ENCODE measurements around the gene LIMA1. TPM values are rescaled to one million over a fixed set of nuclear protein-coding genes. Genes with fewer than 3 reads are reported as not detected.

Gene LIMA1
- total and polyA plus RNA-seq, 2 donors (not counting 1 experiment from before 2014, with no cell fraction given), result 1.3 to 2.1 TPM

DNA sequence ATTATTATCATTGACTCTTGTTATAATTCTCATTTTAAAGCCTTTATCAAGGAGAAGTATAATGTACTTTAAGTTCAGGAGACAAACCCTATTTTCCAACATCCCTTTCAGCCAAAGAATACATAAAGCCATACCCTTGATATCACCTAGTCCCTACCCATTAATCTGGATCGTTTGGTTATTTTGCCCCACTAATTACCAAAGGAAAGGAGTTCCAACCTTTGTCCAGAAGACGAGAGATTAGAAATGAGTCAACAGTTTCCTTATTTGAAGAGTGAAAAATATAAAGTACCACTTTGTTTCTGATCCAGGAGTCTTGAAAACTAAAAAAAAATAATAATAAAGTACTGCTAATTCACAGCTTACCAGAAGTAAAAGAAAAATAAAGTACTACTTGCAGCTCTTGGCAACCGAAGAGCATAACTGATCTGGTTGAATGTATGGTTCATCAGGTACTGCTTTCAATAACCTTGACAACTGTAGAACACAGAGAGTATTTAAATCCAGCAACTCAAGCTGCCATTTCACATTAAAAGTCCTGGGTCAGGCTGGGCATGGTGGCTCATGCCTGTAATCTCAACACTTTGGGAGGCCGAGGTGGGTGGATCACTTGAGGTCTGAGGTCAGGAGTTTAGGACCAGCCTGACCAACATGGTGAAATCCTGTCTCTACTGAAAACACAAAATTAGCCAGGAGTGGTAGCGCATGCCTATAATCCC is 33.7 kb downstream of the LIMA1 start:
- TF ChIP-seq EZH2 (IDR thresholded peaks at IDR 0.05; ENCODE audit: borderline replicate concordance, insufficient read depth, low read depth, low read length, poor library complexity, severe bottlenecking) (no peak), CTCF (IDR thresholded peaks at IDR 0.05) (no peak)
- H3K27ac ChIP-seq (ENCODE audit: low read length in 2 of 2), result no peak overlapping the region
- intact Hi-C loops (cut with micrococcal nuclease), result no loop called here
- H3K27me3 ChIP-seq (replicated peaks in 1 of 4; ENCODE audit: control extremely low read depth in 1 of 4, control insufficient read depth in 3 of 4, insufficient read depth in 4 of 4, low read length in 3 of 4), result no peaks in the 10 kb centered on the region
- H3K36me3 ChIP-seq (replicated peaks in 1 of 2; ENCODE audit: control extremely low read depth in 1 of 2, control insufficient read depth in 1 of 2, extremely low read depth in 1 of 2, insufficient read depth in 2 of 2, low read length in 1 of 2), result no peaks in the 10 kb centered on the region
- Mint-ChIP-seq H3K4me3 (no peak overlapping the region), H3K9me3 (ENCODE audit: insufficient read depth) (no peaks in the 10 kb centered on the region), H3K27me3 (peaks cover 3% of the 10 kb centered on the region), H3K4me1 (peaks cover 8% of the 10 kb centered on the region), H3K27ac (no peak overlapping the region)
- H4K20me1 ChIP-seq (ENCODE audit: control insufficient read depth, insufficient read depth, low read length, poor library complexity, severe bottlenecking), result no peaks in the 10 kb centered on the region
- no peak for ATAC-seq (ENCODE audit: low read depth)
- POLR2A ChIA-PET, result interaction anchor here (0.6 kb wide), 1 partner anchor 542 kb away, joined by 3 read pairs; no protein-coding TSS in a partner anchor
- no peak for DNase-seq
- no peak overlapping the region for H3K4me2 ChIP-seq (replicated peaks; ENCODE audit: low read depth, low read length, poor library complexity, severe bottlenecking)
- H2AFZ ChIP-seq (ENCODE audit: insufficient read depth, low read depth, low read length, poor library complexity, severe bottlenecking), result no peak overlapping the region
- no peaks in the 10 kb centered on the region for H3K9me3 ChIP-seq (ENCODE audit: control extremely low read depth in 1 of 3, control insufficient read depth in 2 of 3, insufficient read depth in 1 of 3, low read length in 2 of 3)
- CTCF ChIA-PET, result no interaction called here
- WGBS (ENCODE audit: insufficient coverage), result 96% methylated on average over 2 of the region's 5 CpGs
- H3K4me1 ChIP-seq (ENCODE audit: control insufficient read depth in 2 of 2, insufficient read depth in 2 of 2, low read length in 2 of 2), result peaks cover 8 to 12% of the 10 kb centered on the region in 2 donors
- no peak overlapping the region for H3K9ac ChIP-seq (ENCODE audit: low read length)
- H3K79me2 ChIP-seq (ENCODE audit: control insufficient read depth, insufficient read depth, low read length), result no peaks in the 10 kb centered on the region
- H3K4me3 ChIP-seq (ENCODE audit: control extremely low read depth in 1 of 5, extremely low read depth in 1 of 5, insufficient read depth in 1 of 5, low read depth in 2 of 5, low read length in 4 of 5), result no peak overlapping the region

DNA sequence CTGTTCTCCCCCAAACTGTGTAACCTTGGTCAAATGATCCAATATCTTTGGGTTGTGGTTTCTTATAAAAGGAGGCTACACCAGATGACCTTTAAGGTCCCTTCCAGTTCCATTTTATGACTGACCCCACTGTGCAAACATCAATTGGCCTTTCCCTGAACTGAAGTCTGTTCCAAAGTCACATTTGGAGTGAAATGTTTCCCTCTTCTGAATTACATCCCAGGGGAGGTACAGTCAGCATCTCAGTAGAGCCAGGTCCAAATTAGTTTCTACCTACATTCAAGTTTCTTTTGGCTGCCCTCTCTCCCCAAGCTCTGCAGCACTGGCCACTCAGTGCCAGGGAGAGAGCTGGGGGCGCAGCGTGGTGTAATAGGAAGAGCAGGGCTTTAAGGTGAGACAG is 34.4 kb downstream of the LIMA1 start:
- H3K27me3 ChIP-seq (replicated peaks in 1 of 4; ENCODE audit: control extremely low read depth in 1 of 4, control insufficient read depth in 3 of 4, insufficient read depth in 4 of 4, low read length in 3 of 4), result no peaks in the 10 kb centered on the region
- ATAC-seq (ENCODE audit: low read depth) (no peak), DNase-seq (no peak)
- CTCF ChIA-PET, result no interaction called here
- H3K36me3 ChIP-seq (replicated peaks in 1 of 2; ENCODE audit: control extremely low read depth in 1 of 2, control insufficient read depth in 1 of 2, extremely low read depth in 1 of 2, insufficient read depth in 2 of 2, low read length in 1 of 2), result no peaks in the 10 kb centered on the region
- POLR2A ChIA-PET, result no interaction called here
- no peak overlapping the region for H2AFZ ChIP-seq (ENCODE audit: insufficient read depth, low read depth, low read length, poor library complexity, severe bottlenecking)
- TF ChIP-seq EZH2 (IDR thresholded peaks at IDR 0.05; ENCODE audit: borderline replicate concordance, insufficient read depth, low read depth, low read length, poor library complexity, severe bottlenecking) (no peak), CTCF (IDR thresholded peaks at IDR 0.05) (no peak)
- no peak overlapping the region for H3K27ac ChIP-seq (ENCODE audit: low read length in 2 of 2)
- H3K4me2 ChIP-seq (replicated peaks; ENCODE audit: low read depth, low read length, poor library complexity, severe bottlenecking), result no peak overlapping the region
- Mint-ChIP-seq H3K9me3 (ENCODE audit: insufficient read depth) (no peaks in the 10 kb centered on the region), H3K27ac (no peak overlapping the region), H3K27me3 (peaks cover 4% of the 10 kb centered on the region), H3K4me3 (no peak overlapping the region), H3K4me1 (peaks cover under 1% of the 10 kb centered on the region)
- intact Hi-C loops (cut with micrococcal nuclease), result no loop called here
- no peaks in the 10 kb centered on the region for H3K9me3 ChIP-seq (ENCODE audit: control extremely low read depth in 1 of 3, control insufficient read depth in 2 of 3, insufficient read depth in 1 of 3, low read length in 2 of 3)
- no peak overlapping the region for H3K9ac ChIP-seq (ENCODE audit: low read length)
- no peaks in the 10 kb centered on the region for H4K20me1 ChIP-seq (ENCODE audit: control insufficient read depth, insufficient read depth, low read length, poor library complexity, severe bottlenecking)
- no peaks in the 10 kb centered on the region for H3K79me2 ChIP-seq (ENCODE audit: control insufficient read depth, insufficient read depth, low read length)
- WGBS (ENCODE audit: insufficient coverage), result no CpG with 5 or more reads among the region's 2 CpGs
- H3K4me1 ChIP-seq (ENCODE audit: control insufficient read depth in 2 of 2, insufficient read depth in 2 of 2, low read length in 2 of 2), result peaks cover under 1 to 5% of the 10 kb centered on the region in 2 donors
- no peak overlapping the region for H3K4me3 ChIP-seq (ENCODE audit: control extremely low read depth in 1 of 5, extremely low read depth in 1 of 5, insufficient read depth in 1 of 5, low read depth in 2 of 5, low read length in 4 of 5)
